HG02884 (cell line): ENCODE data around the gene FCMR.

ENCODE experiments used
- ATAC-seq: cut with Tn5 transposase; IDR thresholded peaks from one replicate; pipeline ENCODE4 v1.9.1; 2021; ENCODE audit warnings: mild to moderate bottlenecking, moderate library complexity; ENCODE audit not compliant: unreplicated experiment

The FCMR gene

DNA sequence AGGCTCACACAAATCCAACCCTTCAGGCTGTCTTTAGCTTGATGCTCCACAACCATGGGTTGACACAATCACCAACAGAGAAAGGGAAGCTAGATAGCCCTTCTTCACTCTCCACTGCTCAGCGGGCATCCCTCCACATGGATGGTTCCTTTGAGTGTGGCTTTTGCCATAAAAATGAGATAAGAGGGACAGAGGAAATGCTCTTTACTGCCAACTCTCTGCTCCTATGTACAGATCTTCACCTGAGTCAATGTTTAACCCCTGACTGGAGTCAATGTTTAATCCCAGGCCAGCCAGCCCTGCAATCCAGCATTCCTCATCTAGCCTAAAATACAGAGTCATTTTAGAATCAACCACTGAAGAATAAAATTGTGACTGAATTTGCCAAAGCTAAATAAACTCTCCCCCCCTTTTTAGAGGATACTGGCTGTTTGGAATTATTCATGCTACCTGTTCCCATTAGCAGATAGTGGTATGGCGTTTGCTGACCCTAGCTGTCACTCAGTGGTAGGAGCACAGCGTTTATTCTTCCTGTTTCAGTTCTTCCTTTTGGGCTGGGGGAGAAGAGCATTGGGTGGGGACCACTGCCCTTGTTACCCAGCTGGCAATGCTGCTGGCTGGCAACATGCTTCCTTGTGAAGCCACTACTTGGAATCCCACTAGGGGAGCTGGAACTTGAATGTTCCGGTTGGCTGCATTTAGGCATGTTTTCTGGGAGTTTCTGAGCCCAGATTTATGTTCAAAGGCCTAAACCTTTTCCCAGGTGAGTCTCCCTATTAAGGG, 29.8 kb upstream of the FCMR start:
- ATAC-seq = no peak

DNA sequence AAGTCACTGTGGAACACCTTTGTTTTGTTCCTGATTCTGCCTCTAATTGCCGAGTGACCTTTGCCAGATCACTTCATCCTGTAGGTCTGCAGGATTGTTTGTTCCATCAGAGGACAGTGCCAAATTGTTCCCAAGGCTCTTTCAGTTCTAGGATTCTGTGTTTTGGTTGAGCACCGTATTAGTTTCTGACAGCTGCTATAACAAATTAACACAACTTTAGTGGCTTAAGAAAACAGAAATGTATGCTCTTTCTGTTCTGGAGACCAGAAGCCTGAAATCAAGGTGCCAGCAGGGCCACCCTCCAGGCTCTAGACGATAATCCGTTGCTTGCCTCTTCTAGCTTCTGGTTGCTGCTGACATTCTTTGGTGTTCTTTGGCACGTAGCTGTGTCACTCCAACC, 27.9 kb upstream of the FCMR start:
- no peak for ATAC-seq

DNA sequence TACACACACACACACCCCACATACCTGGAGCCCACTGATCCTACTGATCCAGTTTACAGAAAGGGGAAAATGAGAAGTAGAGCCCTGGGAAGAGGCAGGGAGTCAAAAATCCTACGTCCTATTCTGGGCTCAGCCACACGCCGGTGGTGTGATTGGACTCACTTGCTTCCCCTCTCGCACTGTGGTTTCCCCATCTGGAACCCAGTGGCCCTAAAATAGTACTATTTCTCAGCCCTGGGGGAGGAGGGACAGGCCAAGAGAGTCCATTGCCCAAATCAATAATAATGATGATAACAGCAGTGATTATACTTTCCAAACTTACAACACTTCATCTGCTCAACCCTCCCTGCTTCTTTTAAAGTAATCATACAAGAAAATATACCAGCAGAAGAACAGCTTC, 27.5 kb upstream of the FCMR start:
- ATAC-seq = no peak

DNA sequence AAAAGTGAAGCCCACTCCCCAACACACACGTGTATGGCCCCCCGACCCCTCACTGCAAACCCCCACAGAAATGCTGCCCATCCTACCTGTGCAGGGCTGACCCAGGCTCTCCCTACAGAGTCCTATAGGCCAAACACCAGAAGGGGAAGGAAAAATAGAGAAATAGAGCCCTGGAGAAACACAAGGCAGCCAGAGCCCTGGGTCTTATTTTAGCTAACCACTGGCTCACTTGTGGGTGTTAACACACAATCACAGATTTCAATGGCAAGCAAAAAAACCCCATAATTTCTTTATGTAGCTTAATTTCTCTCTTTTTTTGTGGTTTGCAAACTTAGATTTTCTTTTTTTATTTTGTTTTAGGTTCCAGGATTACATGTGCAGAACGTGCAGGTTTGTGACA, 25.5 kb upstream of the FCMR start:
- ATAC-seq = no peak

DNA sequence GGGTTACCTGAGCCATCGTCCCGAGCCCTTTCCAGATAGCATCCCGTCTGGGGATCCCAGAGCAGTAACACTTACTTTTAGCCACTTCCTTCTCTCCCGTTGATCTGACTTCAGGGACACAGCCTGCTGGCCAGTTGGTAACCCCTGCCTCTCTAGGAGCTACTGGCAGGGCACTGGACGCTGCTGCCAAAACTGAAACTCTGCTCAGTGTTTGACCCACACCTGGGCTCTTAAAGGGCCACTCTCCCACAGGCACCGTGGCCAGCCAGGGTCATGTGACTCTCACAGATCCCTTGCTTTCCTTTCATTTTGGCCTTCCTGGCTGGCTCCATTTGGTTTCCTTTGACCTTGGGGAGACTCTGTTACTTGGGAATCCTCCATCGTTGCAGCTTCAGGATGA, 24.5 kb upstream of the FCMR start, which contains the start of gene PIGR:
Gene PIGR (minus strand): TSS at position 206 of the 400 bp plus-strand sequence. CDS start 5,935 bp downstream, outside the sequence.
- no peak for ATAC-seq

DNA sequence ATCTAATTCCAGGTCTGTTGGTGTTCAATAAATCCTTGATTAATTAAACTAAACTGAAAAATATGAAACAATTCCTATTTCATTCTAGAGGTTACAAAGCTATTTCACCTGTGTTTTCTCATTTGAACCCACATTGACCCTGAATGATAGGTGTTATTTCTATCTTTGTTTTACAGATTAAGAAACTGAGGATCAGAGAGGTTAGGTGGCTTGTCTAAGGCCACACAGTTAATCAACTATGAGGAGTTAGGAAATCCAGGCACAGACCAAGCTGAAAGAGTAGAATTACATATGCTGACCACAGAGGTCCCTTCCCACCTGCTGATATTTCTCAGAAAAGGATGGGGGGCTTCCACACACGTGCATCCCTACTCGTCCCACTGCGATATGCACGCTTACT, 24.0 kb upstream of the FCMR start:
- ATAC-seq = no peak

DNA sequence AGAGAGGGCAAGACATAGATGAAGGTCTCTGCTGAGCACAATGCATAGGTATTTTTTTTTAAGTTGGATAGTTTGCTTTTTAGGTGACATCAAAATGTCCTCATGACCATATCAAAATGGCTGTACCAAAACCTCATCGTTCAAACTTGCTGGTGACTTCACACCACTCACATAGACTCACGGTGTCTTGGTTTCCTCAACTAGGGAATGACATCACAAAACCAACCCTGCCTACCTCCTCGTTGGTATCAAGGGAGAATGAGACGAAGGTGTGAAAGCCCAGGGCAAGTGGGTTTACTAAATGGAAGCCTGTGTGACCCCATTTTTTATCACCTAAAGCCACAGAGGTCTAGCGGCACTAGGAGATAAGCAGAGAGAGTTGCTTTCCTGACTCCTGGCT, 23.0 kb upstream of the FCMR start:
- ATAC-seq = no peak

DNA sequence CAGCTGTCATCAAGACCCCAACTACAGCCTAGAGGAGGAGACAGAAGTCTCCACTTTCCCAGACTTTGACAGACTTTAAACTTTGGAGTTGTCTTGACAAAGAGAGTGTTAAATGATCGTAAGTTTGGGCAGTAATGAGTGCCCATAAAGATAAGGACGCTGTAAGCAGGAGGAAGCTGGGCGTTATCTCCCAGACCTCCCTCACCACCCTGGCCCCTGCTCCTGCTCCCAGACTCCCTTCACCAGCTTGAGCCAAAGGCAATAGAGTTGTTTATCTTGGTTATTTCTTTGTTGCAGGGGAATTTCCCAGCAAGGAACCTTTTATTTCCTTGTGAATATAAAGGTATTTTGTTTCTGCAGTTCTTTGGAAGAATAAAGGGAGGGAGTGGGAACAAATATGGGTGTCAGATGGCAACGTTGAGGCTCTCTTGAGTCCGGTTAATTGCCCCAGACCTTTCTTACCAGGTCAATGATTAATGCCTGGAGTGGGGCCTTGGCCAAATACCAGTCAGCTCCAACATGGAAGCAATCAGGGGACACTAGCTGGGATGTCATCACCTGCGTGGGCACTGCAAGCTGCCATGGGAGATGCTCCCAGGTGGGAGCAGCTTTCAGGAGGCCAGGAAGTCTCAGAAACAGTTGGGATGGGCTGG, 20.2 kb upstream of the FCMR start:
- no peak for ATAC-seq

DNA sequence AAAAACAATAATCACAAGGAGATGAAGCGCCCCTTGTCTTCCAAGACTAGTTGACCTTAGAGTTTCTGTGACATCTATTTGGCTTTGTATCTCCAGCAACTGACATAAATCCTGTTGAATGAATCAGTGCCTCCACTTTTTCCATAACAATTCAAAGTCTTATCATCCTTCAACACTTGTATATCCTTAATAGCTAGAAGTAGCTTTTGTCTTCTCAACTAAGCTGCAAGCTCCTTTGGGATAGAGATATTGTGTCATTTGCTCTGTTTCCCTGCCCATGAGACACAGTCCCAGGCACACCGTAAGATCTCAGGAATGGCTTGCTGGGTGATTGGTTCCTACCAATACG, 18.8 kb upstream of the FCMR start:
- ATAC-seq = no peak

DNA sequence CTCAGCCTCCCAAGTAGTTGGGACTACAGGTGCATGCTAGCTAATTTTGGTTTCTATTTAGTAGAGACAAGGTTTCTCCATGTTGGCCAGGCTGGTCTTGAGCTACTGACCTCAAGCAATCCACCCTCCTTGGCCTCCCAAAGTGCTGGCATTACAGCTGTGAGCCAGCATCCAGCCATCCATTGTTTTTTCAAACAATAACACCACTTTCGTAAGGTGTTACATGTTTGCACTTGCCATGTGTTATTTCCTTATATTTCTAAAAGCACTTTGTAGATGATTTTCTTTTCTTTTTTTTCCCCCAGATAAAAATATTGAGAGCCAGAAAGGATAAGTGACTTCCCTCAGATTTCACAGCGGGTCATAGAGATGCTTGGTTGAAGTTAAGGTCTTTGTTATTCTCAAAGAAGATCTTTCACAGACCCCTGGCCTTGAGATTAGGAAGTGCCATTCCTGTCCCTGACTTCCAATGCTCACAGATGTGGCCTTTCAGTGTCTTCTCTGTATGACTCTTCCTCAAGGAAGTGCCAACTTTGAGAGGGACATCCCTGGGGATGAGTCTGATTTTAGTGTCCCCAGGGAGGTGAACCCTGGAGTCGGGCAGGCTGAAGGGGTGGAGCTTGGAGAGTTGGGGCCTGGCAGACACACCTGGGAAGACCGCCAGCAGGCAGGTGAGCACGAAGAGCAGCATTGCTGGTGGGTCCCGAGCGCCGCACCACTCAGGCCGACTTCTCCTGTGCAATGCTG, 18.3 kb upstream of the FCMR start:
- no peak for ATAC-seq

DNA sequence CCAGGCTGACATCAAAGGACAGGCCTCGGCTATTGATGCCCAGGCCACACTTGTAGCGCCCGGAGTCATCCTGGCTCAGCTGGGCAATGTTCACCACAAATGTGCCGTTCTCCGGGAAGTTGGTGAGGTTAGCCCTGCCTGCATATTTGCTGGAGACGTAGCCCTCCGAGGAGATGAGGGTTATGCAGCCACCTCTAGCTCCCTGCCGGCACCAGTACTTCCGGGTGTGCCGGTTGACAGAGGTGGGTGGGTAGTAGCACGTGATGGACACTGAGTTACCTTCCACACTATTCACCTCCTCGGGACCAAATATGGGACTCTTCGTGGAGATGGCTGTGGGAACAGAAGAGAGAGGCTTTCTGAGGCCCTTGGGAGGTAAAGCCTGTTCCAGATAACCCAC, 17.4 kb upstream of the FCMR start:
- ATAC-seq = no peak

DNA sequence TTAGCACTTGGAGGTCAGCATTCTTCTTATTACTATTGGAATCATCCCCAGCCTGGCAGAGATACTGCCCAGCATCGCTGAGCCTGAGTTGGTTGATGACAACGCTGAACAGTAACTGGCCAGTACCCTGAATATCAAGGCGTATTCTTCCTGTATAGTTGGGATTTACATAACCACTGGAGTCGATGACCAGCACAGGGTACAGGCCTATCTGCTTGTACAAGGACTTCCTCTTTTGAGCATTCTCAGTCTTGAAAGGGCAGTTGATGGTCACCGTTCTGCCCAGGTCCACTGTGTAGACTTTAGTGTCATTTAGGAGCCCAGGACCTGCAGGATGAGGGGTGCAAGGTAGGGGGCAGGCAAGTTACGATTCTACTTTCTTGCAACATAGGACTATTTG, 15.7 kb upstream of the FCMR start:
- ATAC-seq = no peak

DNA sequence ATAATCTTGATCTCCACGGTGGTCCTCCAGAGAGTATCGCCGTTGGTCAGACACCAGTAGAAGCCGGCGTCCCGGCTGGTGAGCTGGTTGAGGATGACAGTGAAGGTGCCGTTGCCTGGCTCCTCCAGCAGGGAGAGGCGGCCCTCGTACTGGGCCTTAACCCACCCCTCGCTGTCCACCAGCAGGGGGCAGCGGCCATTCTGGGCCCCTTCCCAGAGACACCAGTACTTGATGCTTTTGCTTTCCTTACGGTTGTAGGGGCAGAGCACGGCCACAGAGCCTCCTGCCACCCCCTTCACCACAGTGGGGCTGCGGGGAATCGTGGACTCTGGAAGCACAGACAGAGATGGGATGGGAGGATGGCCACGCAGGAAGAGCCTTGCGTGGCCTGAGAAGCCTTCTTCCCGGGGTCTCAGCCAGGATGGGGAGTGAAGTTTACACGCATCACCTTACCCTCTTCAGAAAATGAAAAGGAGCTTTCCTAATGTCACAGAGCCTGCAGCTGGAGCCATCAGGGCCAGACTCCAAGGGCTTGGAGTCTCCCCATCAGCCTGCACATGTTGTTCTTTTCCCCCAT, 13.8 kb upstream of the FCMR start:
- no peak for ATAC-seq

DNA sequence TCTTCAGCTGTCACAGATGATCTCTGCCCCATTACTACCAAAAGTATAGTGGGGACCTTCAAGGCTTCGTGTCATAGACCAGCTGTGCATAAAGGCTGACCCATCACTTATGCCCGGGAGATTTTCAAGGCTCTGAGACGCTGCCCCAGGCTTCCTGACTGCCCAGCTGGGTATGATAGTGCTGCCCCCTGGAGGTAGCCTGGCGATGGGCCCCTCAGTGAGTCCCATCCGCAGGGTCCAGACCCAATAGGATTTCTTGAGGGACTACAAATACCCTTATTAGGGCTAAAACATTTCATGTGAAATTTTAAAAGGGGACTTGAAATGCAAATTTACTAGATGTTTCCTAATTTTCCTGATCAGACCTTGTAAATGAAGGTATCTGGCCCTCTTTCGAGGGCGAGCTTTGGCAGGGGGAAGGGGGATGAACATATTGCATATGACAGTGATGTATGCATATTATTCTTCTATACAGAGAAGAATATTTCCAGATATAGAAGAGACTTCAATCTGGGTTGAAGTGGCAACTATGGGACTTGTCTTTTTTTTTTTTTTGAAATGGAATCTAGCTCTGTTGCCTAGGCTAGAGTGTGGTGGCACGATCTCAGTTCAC, 11.7 kb upstream of the FCMR start:
- ATAC-seq = no peak

DNA sequence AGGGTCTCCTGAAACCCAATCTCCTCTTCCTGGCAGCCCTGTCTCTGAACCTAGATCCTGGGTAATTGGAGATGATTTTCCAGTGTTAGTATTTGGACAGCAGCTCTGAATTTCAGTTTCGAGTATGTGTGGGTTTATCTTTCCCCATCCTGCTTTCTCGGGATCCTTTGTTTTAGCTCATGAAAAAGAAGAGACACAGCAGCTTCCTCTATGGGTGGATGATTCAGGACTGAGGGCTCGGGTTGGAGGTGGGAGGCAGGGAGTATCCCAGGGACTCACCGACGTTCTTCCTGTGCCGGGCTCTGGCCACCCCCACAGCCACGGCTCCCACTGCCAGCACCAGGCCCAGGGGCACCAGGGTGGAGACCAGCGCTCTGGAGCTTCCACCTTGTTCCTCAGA, 10.4 kb upstream of the FCMR start:
- ATAC-seq = no peak

DNA sequence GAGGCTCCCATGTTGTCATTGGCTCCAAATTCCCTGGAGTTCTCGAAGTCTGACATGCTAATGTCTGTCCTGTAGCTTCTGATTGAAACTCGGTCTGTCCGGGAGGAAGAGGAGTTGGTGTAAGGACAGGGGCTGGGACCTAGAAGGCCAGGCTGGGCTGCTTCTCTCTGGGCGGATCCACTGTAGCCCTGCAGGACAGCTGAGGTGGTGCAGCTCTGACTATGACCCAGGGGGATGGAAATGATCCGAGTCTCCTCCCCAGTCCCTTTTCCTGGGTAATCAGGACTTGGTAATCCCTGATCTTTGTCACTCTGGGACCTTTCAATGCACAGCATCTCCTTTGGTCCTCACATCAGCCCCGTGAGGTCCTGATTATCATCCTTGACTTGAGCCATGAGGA, 10.0 kb upstream of the FCMR start:
- ATAC-seq = no peak

DNA sequence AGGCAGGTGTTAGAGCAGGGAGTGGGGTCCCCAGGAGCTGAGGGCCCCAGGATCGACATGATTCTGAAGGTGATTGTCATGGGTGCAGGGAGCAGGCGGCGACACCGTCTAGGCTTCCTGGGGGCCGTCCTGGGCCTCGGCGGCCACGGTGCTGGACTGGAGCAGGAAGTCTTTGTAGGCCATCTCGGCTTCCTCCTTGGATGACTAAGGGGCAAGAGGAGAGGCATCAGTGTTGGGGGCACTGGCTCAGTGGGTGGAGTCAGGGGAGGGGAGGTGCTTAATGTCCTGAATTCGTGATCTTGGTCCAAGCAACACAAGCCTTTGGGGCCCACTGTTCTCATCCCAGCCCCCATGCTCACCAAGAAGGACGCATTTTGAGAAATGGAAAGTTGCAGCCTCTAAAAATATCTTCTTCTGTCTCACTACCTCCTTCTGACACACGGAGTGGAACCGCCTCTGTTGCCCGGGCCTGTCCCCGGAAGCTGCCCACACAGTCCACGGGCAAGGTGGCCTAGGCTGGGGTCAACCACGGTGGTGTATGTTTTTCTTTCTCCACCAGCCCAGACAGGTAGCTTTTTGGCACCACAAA, 8.6 kb upstream of the FCMR start:
- peak; percentile 68 for ATAC-seq

DNA sequence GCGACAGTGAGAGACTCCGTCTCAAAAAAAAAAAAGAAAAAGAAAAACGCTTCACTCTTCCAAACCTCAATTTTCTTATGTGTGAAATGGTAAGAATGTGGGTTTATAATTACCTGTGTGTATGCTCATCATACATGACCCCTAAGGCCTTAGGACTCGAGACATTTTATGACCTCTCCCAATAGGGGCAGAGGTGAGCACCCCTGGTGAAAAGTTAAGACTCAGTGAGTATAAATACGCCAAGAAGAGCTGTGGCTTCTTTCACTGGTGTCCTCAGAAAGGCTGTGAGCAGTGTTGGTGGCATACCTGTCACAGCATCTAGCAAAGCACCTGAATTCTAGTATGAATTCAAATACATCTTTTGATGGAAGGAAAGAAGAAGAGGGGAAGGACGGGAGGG, 7.8 kb upstream of the FCMR start:
- ATAC-seq = no peak

DNA sequence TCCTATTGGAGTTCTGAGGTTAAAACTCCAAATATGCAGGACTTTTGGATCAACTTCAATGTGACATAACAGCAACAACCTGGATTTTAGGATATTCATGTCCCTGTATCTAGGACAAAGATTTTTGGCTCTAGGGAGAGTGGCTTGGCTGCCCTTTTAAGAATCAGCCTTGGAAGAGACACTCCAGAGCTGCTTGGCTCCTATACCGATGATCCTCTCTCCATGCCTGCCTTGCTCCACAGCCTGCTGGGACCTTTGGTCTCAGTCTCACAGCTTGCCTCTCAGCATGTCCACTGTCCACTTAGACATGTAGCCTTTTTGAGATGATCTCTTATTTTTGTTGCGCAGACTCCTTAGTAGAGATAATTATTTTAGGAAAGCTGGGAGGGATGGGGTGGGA, 4.5 kb upstream of the FCMR start:
- no peak for ATAC-seq

DNA sequence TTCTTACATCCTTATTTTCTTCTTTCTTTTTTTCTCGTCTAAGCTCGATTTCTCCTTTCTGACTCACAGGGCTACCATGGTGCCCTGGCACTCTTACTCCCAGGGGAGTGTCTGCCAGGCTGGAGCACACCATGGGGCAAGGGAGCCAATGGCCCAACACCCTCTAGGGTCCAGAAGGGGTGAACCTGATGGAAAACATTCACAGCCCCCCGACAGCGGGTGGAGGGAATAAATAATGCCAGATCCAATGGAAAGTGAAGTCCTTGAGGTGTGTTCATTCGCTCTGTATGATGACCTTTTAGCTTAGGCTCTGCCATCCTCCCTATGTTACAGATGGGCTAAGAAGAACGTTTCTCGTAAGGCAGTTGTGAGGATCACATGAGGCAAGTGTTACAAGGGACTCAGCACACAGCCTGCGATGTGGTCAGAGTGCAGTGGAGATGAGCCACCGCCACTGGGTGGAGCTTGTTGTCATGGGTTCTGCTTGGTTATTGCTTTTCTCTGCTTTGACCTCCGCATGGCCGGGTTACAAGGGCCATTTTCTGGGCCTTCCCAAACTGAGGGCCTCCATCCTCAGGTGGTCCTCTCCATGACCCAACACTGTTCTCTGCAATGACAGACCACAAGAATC, 3.5 kb upstream of the FCMR start:
- peak; percentile 35 for ATAC-seq
